ENCODE data around the gene CRYBB3. TPM values are rescaled to one million over a fixed set of nuclear protein-coding genes. Genes with fewer than 3 reads are reported as not detected.

Gene CRYBB3
- total and polyA plus RNA-seq, 2 donors (not counting 3 experiments of a cell fraction or from before 2014, with no cell fraction given), result 0.59 to 1.2 TPM

DNA sequence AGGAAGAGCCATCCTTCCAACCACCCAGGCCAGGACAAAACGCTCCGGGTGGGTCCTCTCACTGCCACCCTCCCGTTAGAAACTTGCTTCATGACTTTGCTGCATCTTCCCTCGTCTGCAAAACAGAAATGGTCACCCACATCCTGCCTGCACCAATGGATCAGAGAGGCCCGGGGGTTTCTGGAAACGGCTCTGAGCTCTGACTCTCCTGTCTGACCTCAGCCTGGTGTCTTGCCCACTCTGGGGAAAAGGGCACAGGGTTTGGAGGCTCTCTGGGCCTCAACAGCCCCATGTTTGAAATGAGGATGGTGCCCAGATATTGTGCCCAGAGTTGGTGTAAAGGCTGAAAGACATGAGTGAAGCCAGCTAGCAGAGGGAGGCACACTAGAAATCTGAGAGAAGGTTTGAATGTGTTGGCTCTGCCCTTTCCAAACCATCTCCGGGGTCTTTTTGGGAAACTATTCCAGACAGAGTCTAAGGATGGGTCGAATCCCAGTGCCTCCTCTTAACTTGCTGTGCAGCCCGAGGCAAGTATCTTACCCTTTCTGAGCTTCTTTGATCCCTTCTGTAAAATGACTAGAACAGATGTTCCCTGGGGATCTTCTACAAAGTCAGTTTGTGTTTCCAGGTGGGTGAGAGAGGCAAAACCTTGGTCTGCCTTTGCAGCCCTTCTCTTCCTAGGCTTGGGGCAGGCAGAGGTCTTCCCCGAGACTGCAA lies 2.1 kb downstream of the CRYBB3 start:
- Histone ChIP-seq H3K4me1 (ENCODE audit: control insufficient read depth, extremely low read depth, insufficient read depth, low read length) (no peaks in the 10 kb centered on the region), H3K4me3 (replicated peaks in 1 of 3; ENCODE audit: insufficient read depth in 1 of 3, low read depth in 1 of 3, low read length in 3 of 3) (no peak overlapping the region), H3K27ac (ENCODE audit: insufficient read depth, low read depth, low read length) (no peak overlapping the region), H3K9ac (replicated peaks; ENCODE audit: extremely low read depth, insufficient read depth, low read length) (no peak overlapping the region), H2AFZ (ENCODE audit: low read depth, low read length) (no peak overlapping the region), H3K9me3 (replicated peaks; ENCODE audit: control insufficient read depth, insufficient read depth, low read length) (no peaks in the 10 kb centered on the region), H3K9me1 (replicated peaks; ENCODE audit: control insufficient read depth, extremely low read depth, insufficient read depth, low read length) (no peaks in the 10 kb centered on the region), H4K20me1 (replicated peaks; ENCODE audit: control insufficient read depth, extremely low read depth, insufficient read depth, low read length) (no peaks in the 10 kb centered on the region), H3K36me3 (ENCODE audit: control insufficient read depth in 2 of 2, extremely low read depth in 1 of 2, insufficient read depth in 2 of 2, low read length in 2 of 2) (peaks cover 0 to 14% of the 10 kb centered on the region in 2 experiments), H3K4me2 (ENCODE audit: insufficient read depth, low read length) (no peak overlapping the region), H3K79me2 (ENCODE audit: control insufficient read depth, insufficient read depth, low read length) (no peaks in the 10 kb centered on the region), H3K27me3 (ENCODE audit: control insufficient read depth in 2 of 2, insufficient read depth in 2 of 2, low read length in 2 of 2) (no peaks in the 10 kb centered on the region)
- BruUV-seq (replicated peaks), result no TSS peak
- no peak for DNase-seq (ENCODE audit: low read depth, low spot score)
- TF ChIP-seq, protein P1, sequence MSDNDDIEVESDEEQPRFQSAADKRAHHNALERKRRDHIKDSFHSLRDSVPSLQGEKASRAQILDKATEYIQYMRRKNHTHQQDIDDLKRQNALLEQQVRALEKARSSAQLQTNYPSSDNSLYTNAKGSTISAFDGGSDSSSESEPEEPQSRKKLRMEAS (IDR thresholded peaks at IDR 0.05; ENCODE audit: insufficient read depth, insufficient read length), result no peak
- no peak for TF ChIP-seq MYC (IDR thresholded peaks at IDR 0.05; ENCODE audit: low read depth, low read length)
- TF ChIP-seq POLR2A (IDR thresholded peaks at IDR 0.05; ENCODE audit: low read depth, low read length), result no peak
- TF ChIP-seq, protein P2, sequence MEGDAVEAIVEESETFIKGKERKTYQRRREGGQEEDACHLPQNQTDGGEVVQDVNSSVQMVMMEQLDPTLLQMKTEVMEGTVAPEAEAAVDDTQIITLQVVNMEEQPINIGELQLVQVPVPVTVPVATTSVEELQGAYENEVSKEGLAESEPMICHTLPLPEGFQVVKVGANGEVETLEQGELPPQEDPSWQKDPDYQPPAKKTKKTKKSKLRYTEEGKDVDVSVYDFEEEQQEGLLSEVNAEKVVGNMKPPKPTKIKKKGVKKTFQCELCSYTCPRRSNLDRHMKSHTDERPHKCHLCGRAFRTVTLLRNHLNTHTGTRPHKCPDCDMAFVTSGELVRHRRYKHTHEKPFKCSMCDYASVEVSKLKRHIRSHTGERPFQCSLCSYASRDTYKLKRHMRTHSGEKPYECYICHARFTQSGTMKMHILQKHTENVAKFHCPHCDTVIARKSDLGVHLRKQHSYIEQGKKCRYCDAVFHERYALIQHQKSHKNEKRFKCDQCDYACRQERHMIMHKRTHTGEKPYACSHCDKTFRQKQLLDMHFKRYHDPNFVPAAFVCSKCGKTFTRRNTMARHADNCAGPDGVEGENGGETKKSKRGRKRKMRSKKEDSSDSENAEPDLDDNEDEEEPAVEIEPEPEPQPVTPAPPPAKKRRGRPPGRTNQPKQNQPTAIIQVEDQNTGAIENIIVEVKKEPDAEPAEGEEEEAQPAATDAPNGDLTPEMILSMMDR (IDR thresholded peaks at IDR 0.05; ENCODE audit: extremely low read depth in 1 of 2, insufficient read depth in 1 of 2, low read depth in 1 of 2, low read length in 2 of 2), result no peak
- TF ChIP-seq GATA2 (IDR thresholded peaks at IDR 0.05; ENCODE audit: insufficient read depth, insufficient read length, low read depth, low read length), result no peak
- TF ChIP-seq EZH2 (IDR thresholded peaks at IDR 0.05; ENCODE audit: borderline replicate concordance, low read depth, low read length, severe bottlenecking), result no peak
- TF ChIP-seq FOS (IDR thresholded peaks at IDR 0.05; ENCODE audit: borderline replicate concordance, insufficient read depth, low read length), result no peak
- TF ChIP-seq JUN (IDR thresholded peaks at IDR 0.05; ENCODE audit: borderline replicate concordance, insufficient read depth, insufficient read length, low read depth), result no peak
- TF ChIP-seq POLR2AphosphoS5 (IDR thresholded peaks at IDR 0.05; ENCODE audit: insufficient read depth, low read depth, low read length), result no peak
- POLR2A ChIA-PET, result interaction anchor here (0.7 kb wide), 1 partner anchor 48 kb away, joined by 3 read pairs; no protein-coding TSS in a partner anchor
- no peak for FAIRE-seq
- dilution Hi-C loops (cut with MboI; ENCODE audit: extremely low pct_ligation_motif_present, low sequenced_read_pairs) (no loop called here), intact Hi-C loops (cut with micrococcal nuclease) (loop anchor here (1.0 to 2.0 kb wide), 3 partner anchors 91 to 133 kb away; no protein-coding TSS in a partner anchor)
- CTCF ChIA-PET, result interaction anchor here (0.5 to 3.1 kb wide), 30 partner anchors 8 to 1163 kb away, joined by 3 to 31 read pairs (median 4); partner anchors contain the start of gene CRYBB2

Measured in endothelial cell of umbilical vein (primary cell).